GM18951 (cell line): ENCODE data around the gene CA9.
A peak's percentile ranks its signal among the peaks of the same experiment; 100 is the strongest.

Experiments used
- POLR2A ChIP-seq: IDR thresholded peaks from 4 replicates; pipeline ENCODE4 v1.6.1; 2011; ENCODE audit warnings: mild to moderate bottlenecking; ENCODE audit not compliant: insufficient read length, insufficient read depth; ENCODE audit errors: extremely low read depth
- in situ Hi-C: fragments of 300-500 bp; cut with MboI; formaldehyde crosslinking; loops from one replicate; pipeline ENCODE4 v1.12.0; 2022; ENCODE audit warnings: low sequenced_read_pairs, mixed read lengths, inconsistent platforms; ENCODE audit not compliant: unreplicated experiment

Gene CA9

GRCh38 chr9:35674025-35674361, 265 bp downstream of the CA9 start:
- in situ Hi-C loops, result no loop called here
- no peak for TF ChIP-seq POLR2A

DNA sequence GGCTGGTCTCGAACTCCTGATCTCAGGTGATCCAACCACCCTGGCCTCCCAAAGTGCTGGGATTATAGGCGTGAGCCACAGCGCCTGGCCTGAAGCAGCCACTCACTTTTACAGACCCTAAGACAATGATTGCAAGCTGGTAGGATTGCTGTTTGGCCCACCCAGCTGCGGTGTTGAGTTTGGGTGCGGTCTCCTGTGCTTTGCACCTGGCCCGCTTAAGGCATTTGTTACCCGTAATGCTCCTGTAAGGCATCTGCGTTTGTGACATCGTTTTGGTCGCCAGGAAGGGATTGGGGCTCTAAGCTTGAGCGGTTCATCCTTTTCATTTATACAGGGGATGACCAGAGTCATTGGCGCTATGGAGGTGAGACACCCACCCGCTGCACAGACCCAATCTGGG, 1.5 kb downstream of the CA9 start:
- no peak for TF ChIP-seq POLR2A
- in situ Hi-C loops, result no loop called here

- TF ChIP-seq POLR2A, result no peak
- in situ Hi-C loops, result no loop called here
These were observed 2.1 kb downstream of the CA9 start for GRCh38 chr9:35675732-35676392.

DNA sequence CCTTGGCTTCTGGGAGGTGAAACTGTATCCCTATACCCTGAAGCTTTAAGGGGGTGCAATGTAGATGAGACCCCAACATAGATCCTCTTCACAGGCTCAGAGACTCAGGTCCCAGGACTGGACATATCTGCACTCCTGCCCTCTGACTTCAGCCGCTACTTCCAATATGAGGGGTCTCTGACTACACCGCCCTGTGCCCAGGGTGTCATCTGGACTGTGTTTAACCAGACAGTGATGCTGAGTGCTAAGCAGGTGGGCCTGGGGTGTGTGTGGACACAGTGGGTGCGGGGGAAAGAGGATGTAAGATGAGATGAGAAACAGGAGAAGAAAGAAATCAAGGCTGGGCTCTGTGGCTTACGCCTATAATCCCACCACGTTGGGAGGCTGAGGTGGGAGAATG, 5.4 kb downstream of the CA9 start:
- in situ Hi-C loops, result no loop called here
- TF ChIP-seq POLR2A, result no peak

- no peak for TF ChIP-seq POLR2A
- in situ Hi-C loops, result no loop called here
These were observed 6.1 kb downstream of the CA9 start for GRCh38 chr9:35679766-35680330.

- TF ChIP-seq POLR2A, result peak; percentile 18
- in situ Hi-C loops, result no loop called here
These were observed 6.8 kb downstream of the CA9 start for GRCh38 chr9:35680331-35681105.

- in situ Hi-C loops, result no loop called here
- no peak for TF ChIP-seq POLR2A
These were observed 7.7 kb downstream of the CA9 start for GRCh38 chr9:35681341-35682002.

GRCh38 chr9:35682051-35682450, 8.3 kb downstream of the CA9 start:
- in situ Hi-C loops, result no loop called here
- no peak for TF ChIP-seq POLR2A

- no peak for TF ChIP-seq POLR2A
- in situ Hi-C loops, result no loop called here
These were observed 9.0 kb downstream of the CA9 start for GRCh38 chr9:35682520-35683315.

- in situ Hi-C loops, result no loop called here
These were observed 9.6 kb downstream of the CA9 start for GRCh38 chr9:35683323-35683722.

GRCh38 chr9:35684921-35685320, 11.2 kb downstream of the CA9 start:
- TF ChIP-seq POLR2A, result no peak
- in situ Hi-C loops, result no loop called here

More at GRCh38 chr9:35683323-35683722, 9.6 kb downstream of the CA9 start:
- no peak for TF ChIP-seq POLR2A

GRCh38 chr9:35685506-35685905, 11.8 kb downstream of the CA9 start:
- TF ChIP-seq POLR2A, result no peak
- in situ Hi-C loops, result no loop called here
